ENCODE data around the gene IREB2.

- TF ChIP-seq CTCF (conservative IDR thresholded peaks at IDR 0.05; ENCODE audit: low read depth, low read length) (no peak), EZH2 (IDR thresholded peaks at IDR 0.05; ENCODE audit: borderline replicate concordance, low read depth, low read length, poor library complexity, severe bottlenecking) (no peak)
Observed at GRCh38 chr15:78456426-78456825, 18.4 kb downstream of the IREB2 start.
